Tibial nerve (tissue), 4 donors: ENCODE data around the gene SORBS1.

Experiments used
- EP300 ChIP-seq, 2 donors: sonication (generic); formaldehyde crosslinking; IDR thresholded peaks; one replicate each; pipeline ENCODE4 v1.6.1; 2017; ENCODE audit warnings: antibody characterized with exemption in 2 of 2, mild to moderate bottlenecking in 1 of 2
- POLR2A ChIP-seq, 2 donors: fragments of 450-650 bp; IDR thresholded peaks; one replicate each; pipeline ENCODE4 v1.6.1; 2017; ENCODE audit warnings: antibody characterized with exemption in 2 of 2, mild to moderate bottlenecking in 2 of 2, moderate library complexity in 2 of 2
- TF ChIP-seq, protein P1 (sequence below), 5 experiments: fragments of 200-600 bp in 3 of 5; fragments of 450-650 bp in 2 of 5; sonication (generic) in 3 of 5; IDR thresholded peaks; one replicate each; pipeline ENCODE4 v1.5.1; 2016 to 2019; ENCODE audit warnings: antibody characterized with exemption in 5 of 5, mild to moderate bottlenecking in 3 of 5, moderate library complexity in 2 of 5

DNA sequence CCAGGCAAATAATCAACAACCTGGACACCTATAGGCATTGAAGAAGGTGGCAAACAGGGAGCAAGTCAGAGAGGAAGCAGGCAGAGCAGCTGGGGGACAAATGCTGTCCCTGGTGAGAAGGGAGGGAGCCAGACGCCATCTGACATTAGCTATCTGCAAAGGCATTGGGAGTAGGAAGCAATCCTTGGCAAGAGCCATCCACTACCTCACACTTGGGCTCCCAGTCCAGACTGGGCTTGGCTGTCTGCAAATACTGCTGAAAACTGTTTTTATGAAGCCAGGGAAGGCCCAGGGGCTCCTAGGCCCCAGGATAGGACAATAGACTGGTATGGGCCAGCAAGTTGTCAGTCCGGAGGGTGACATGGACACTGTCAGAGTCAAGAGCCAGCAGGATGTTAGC lies 132.5 kb downstream of the SORBS1 start:
- TF ChIP-seq, protein P1, sequence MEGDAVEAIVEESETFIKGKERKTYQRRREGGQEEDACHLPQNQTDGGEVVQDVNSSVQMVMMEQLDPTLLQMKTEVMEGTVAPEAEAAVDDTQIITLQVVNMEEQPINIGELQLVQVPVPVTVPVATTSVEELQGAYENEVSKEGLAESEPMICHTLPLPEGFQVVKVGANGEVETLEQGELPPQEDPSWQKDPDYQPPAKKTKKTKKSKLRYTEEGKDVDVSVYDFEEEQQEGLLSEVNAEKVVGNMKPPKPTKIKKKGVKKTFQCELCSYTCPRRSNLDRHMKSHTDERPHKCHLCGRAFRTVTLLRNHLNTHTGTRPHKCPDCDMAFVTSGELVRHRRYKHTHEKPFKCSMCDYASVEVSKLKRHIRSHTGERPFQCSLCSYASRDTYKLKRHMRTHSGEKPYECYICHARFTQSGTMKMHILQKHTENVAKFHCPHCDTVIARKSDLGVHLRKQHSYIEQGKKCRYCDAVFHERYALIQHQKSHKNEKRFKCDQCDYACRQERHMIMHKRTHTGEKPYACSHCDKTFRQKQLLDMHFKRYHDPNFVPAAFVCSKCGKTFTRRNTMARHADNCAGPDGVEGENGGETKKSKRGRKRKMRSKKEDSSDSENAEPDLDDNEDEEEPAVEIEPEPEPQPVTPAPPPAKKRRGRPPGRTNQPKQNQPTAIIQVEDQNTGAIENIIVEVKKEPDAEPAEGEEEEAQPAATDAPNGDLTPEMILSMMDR (IDR thresholded peaks at IDR 0.05) = no peak
- TF ChIP-seq POLR2A (IDR thresholded peaks at IDR 0.05) = no peak
- TF ChIP-seq EP300 (IDR thresholded peaks at IDR 0.05) = no peak
